HL-60 (cell line): Measurements from ENCODE around the gene PPME1.

ENCODE experiments used
- CTCF ChIP-seq: IDR thresholded peaks from one replicate; pipeline ENCODE4 v1.5.1; 2011; ENCODE audit warnings: low read length, control low read depth, inconsistent platforms; ENCODE audit not compliant: insufficient read depth
- GABPA ChIP-seq: IDR thresholded peaks from 2 replicates; pipeline ENCODE4 v1.6.1; 2012; ENCODE audit warnings: low read depth
- POLR2AphosphoS5 ChIP-seq: IDR thresholded peaks from 2 replicates; pipeline ENCODE4 v1.6.1; 2012; ENCODE audit warnings: low read depth

GRCh38 chr11:74255741-74256375 lies 84.8 kb downstream of the PPME1 start:
- TF ChIP-seq CTCF, result peak; percentile 95
- no peak for TF ChIP-seq GABPA
- TF ChIP-seq POLR2AphosphoS5, result no peak
